Activated naive CD4-positive, alpha-beta T cell treated with anti-CD3 and anti-CD28 coated beads for 36 hours (primary cell): ENCODE measurements around the gene SLC39A11. TPM values are rescaled to one million over a fixed set of nuclear protein-coding genes. Genes with fewer than 3 reads are reported as not detected.

Experiments
- CTCF ChIA-PET: fragments of 350-600 bp; sonication (Branson Sonifier 250); formaldehyde crosslinking; loops from one replicate; lab custom pipeline; 2021; ENCODE audit warnings: antibody characterized with exemption; lab: Charles Lee
- DNase-seq: peaks from one replicate; pipeline ENCODE4 v3.0.0-alpha.2; 2020
- H3K27ac Mint-ChIP-seq: one replicate; pipeline ENCODE4 v1.8.0; 2021; ENCODE audit warnings: mild to moderate bottlenecking, mixed read lengths
- H3K27me3 Mint-ChIP-seq: one replicate; pipeline ENCODE4 v1.8.0; 2021; ENCODE audit warnings: low read depth, mixed read lengths
- H3K36me3 Mint-ChIP-seq: one replicate; pipeline ENCODE4 v1.8.0; 2021; ENCODE audit warnings: low read depth, mixed read lengths
- H3K4me1 Mint-ChIP-seq: one replicate; pipeline ENCODE4 v1.8.0; 2021; ENCODE audit warnings: low read depth, mixed read lengths
- H3K4me3 Mint-ChIP-seq: one replicate; pipeline ENCODE4 v1.8.0; 2021; ENCODE audit warnings: mild to moderate bottlenecking, moderate library complexity, mixed read lengths
- H3K9me3 Mint-ChIP-seq: one replicate; pipeline ENCODE4 v1.8.0; 2021; ENCODE audit warnings: mixed read lengths
- intact Hi-C: fragments of 100-400 bp; cut with micrococcal nuclease; formaldehyde crosslinking; loops from one replicate; pipeline ENCODE4 v1.15.1; 2023
- total RNA-seq, 2 experiments: library from RNA; stranded (reverse); gene quantifications; one replicate each; pipeline ENCODE4 v1.2.3, GENCODE V29; 2021

Gene SLC39A11
- total RNA-seq, 2 experiments from 2014 or later = 14.0 to 16.4 TPM

- CTCF ChIA-PET = no interaction called here
- Mint-ChIP-seq H3K4me3 (no peak overlapping the region), H3K4me1 (no peaks in the 10 kb centered on the region), H3K9me3 (no peaks in the 10 kb centered on the region), H3K27me3 (no peaks in the 10 kb centered on the region), H3K27ac (no peak overlapping the region), H3K36me3 (peaks cover 1% of the 10 kb centered on the region)
- intact Hi-C loops = no loop called here
- no peak for DNase-seq
These were observed 355.3 kb downstream of the SLC39A11 start for GRCh38 chr17:72737151-72737690.

DNA sequence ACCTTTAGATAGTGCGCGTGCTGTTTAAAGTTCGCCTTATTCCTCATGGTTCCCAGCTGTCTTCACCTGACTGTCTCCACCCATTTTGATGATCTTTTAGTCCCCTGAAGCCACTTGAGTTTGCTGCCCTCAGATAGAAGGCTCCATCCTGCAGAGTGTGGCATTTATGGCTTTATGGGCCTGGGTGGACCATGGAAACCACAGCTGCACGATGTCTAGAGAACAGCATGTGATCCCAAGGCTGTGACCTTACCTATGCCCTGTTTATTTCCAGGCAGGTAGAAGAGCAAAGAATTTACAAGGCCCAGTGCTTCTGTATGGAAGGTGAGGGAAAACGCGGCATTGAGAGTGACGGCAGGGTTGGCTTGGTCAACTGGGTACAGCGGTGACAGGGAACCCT is 356.9 kb downstream of the SLC39A11 start:
- Mint-ChIP-seq H3K27ac (no peak overlapping the region), H3K4me3 (no peak overlapping the region), H3K36me3 (peaks cover 1% of the 10 kb centered on the region)

GRCh38 chr17:72735048-72735447 is 357.4 kb downstream of the SLC39A11 start:
- H3K27me3 Mint-ChIP-seq = no peaks in the 10 kb centered on the region
- no peaks in the 10 kb centered on the region for H3K4me1 Mint-ChIP-seq
- no peaks in the 10 kb centered on the region for H3K9me3 Mint-ChIP-seq
- H3K4me3 Mint-ChIP-seq = no peak overlapping the region
- DNase-seq = no peak
- intact Hi-C loops = no loop called here
- H3K36me3 Mint-ChIP-seq = peaks cover 1% of the 10 kb centered on the region
- CTCF ChIA-PET = interaction anchor here (0.7 kb wide), 1 partner anchor 9 kb away, joined by 3 read pairs; no protein-coding TSS in a partner anchor
- no peak overlapping the region for H3K27ac Mint-ChIP-seq

More for the DNA sequence above, 356.9 kb downstream of the SLC39A11 start:
- Mint-ChIP-seq H3K4me1 (no peaks in the 10 kb centered on the region), H3K9me3 (no peaks in the 10 kb centered on the region), H3K27me3 (no peaks in the 10 kb centered on the region)
- CTCF ChIA-PET = interaction anchor here (0.7 kb wide), 1 partner anchor 9 kb away, joined by 3 read pairs; no protein-coding TSS in a partner anchor
- DNase-seq = no peak
- intact Hi-C loops = no loop called here

- H3K27ac Mint-ChIP-seq = no peak overlapping the region
- no peaks in the 10 kb centered on the region for H3K4me1 Mint-ChIP-seq
- intact Hi-C loops = no loop called here
- H3K9me3 Mint-ChIP-seq = no peaks in the 10 kb centered on the region
- DNase-seq = no peak
- peaks cover 1% of the 10 kb centered on the region for H3K36me3 Mint-ChIP-seq
- no peak overlapping the region for H3K4me3 Mint-ChIP-seq
- CTCF ChIA-PET = no interaction called here
- no peaks in the 10 kb centered on the region for H3K27me3 Mint-ChIP-seq
These were observed 357.9 kb downstream of the SLC39A11 start for GRCh38 chr17:72734613-72735012.

DNA sequence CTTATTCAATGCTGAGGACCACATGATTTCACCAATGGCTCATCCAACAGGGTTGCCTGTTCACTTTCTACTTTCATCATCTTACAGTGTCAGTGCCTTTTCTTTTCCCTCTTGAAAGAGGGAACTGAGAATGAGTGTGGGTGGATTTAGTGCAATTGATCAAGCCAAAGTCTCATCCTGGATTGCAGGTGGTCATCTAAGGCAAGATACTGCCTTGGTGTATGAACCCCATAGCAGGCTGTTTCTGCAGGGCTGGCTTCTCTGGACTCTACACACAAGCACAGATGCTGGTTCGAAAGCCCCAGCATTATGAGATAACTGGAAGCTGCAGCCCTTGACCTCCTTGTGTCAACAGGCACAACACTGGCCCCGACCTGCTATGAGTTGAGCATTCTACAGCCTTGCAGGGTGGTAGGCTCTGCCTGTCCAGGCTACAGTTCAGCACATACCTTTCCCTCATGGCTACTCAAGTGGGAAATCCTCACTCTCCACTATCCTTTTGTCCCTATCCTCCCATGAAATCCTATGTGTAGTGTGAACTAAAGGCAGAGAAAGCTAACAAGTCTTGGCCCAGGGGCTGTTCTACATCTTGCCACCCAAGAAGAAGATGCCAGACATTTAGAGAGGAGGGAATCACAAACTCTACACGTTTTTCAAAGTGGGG is 358.7 kb downstream of the SLC39A11 start:
- DNase-seq = no peak
- Mint-ChIP-seq H3K4me1 (no peaks in the 10 kb centered on the region), H3K9me3 (no peaks in the 10 kb centered on the region), H3K27me3 (no peaks in the 10 kb centered on the region), H3K4me3 (no peak overlapping the region), H3K36me3 (peaks cover 1% of the 10 kb centered on the region), H3K27ac (no peak overlapping the region)
- intact Hi-C loops = no loop called here
- CTCF ChIA-PET = interaction anchor here (1.5 kb wide), 1 partner anchor 636 kb away, joined by 3 read pairs; no protein-coding TSS in a partner anchor

- Mint-ChIP-seq H3K27ac (no peak overlapping the region), H3K27me3 (no peaks in the 10 kb centered on the region), H3K4me3 (no peak overlapping the region), H3K9me3 (no peaks in the 10 kb centered on the region), H3K36me3 (peaks cover 1% of the 10 kb centered on the region), H3K4me1 (peaks cover 2% of the 10 kb centered on the region)
- no peak for DNase-seq
- CTCF ChIA-PET = interaction anchor here (1.5 kb wide), 1 partner anchor 637 kb away, joined by 3 read pairs; no protein-coding TSS in a partner anchor
- intact Hi-C loops = no loop called here
These were observed 359.4 kb downstream of the SLC39A11 start for GRCh38 chr17:72732893-72733618.

DNA sequence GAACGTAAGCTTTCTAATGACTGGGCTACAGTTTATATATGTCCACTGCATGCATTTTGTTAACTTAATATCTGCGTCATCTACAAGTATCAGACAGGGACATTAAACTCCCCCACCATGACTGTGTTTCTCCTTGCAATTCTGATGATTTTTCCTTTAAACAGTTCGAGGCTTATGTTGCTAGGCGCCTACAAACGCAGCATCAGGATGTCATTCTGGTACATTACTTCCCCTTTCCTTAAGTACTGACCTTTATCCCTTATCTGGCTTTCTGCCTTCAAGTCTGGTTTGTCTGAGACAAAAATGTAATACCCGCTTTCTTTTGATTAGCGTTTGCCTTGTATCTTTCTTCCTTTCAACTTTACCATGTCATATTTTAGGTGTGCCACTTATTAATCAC is 362.4 kb downstream of the SLC39A11 start:
- Mint-ChIP-seq H3K27ac (no peak overlapping the region), H3K36me3 (peaks cover 1% of the 10 kb centered on the region), H3K27me3 (no peaks in the 10 kb centered on the region), H3K4me3 (no peak overlapping the region), H3K4me1 (peaks cover 26% of the 10 kb centered on the region), H3K9me3 (no peaks in the 10 kb centered on the region)
- DNase-seq = no peak
- intact Hi-C loops = no loop called here
- CTCF ChIA-PET = no interaction called here

- Mint-ChIP-seq H3K4me1 (peaks cover 26% of the 10 kb centered on the region), H3K27ac (peak overlapping the region; percentile 90), H3K9me3 (no peaks in the 10 kb centered on the region), H3K4me3 (peak overlapping the region; percentile 54), H3K36me3 (no peaks in the 10 kb centered on the region), H3K27me3 (no peaks in the 10 kb centered on the region)
- intact Hi-C loops = loop anchor here (1.0 to 2.0 kb wide), 9 partner anchors 167 to 643 kb away; partner anchors contain the start of gene SLC39A11
- CTCF ChIA-PET = interaction anchor here (0.6 to 5.1 kb wide), 41 partner anchors 8 to 1568 kb away, joined by 3 to 94 read pairs (median 4); partner anchors contain the start of gene SSTR2
- DNase-seq = peak; percentile 67
These were observed 365.6 kb downstream of the SLC39A11 start for GRCh38 chr17:72726936-72727335.

- H3K27ac Mint-ChIP-seq = no peak overlapping the region
- peak; percentile 68 for DNase-seq
- H3K9me3 Mint-ChIP-seq = no peaks in the 10 kb centered on the region
- H3K4me1 Mint-ChIP-seq = peaks cover 28% of the 10 kb centered on the region
- no peaks in the 10 kb centered on the region for H3K36me3 Mint-ChIP-seq
- H3K27me3 Mint-ChIP-seq = no peaks in the 10 kb centered on the region
- intact Hi-C loops = loop anchor here (2.0 kb wide), 2 partner anchors 367 to 585 kb away; partner anchors contain the start of gene SLC39A11
- no peak overlapping the region for H3K4me3 Mint-ChIP-seq
- CTCF ChIA-PET = interaction anchor here (0.5 to 5.1 kb wide), 43 partner anchors 9 to 649 kb away, joined by 3 to 94 read pairs (median 4); partner anchors contain the start of gene SSTR2
These were observed 366.9 kb downstream of the SLC39A11 start for GRCh38 chr17:72725433-72726068.

- Mint-ChIP-seq H3K36me3 (no peaks in the 10 kb centered on the region), H3K27me3 (no peaks in the 10 kb centered on the region), H3K4me3 (no peak overlapping the region), H3K27ac (no peak overlapping the region), H3K4me1 (peaks cover 41% of the 10 kb centered on the region), H3K9me3 (no peaks in the 10 kb centered on the region)
- no peak for DNase-seq
- CTCF ChIA-PET = interaction anchor here (1.1 to 5.1 kb wide), 4 partner anchors 26 to 531 kb away, joined by 3 to 94 read pairs (median 48); no protein-coding TSS in a partner anchor
- intact Hi-C loops = no loop called here
These were observed 368.2 kb downstream of the SLC39A11 start for GRCh38 chr17:72724267-72724666.

DNA sequence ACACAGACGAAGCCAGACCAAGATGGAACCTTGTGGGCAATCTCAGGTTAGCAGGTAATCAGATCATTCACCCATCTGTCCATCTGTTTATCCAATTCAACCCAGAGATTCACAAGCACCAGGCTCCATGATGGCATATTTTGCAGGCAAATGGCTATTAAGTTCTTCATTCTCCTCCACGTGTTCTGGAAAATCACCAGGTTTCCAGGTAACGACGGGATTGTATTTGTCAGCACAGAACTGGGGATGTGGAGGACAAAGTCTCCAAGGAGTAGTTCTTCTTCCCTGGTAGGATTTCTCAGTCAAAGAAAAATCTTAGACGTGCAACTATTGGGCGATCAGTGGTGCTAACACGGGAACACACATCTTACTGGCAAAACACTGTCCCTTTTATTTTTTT is 368.8 kb downstream of the SLC39A11 start:
- CTCF ChIA-PET = interaction anchor here (1.1 to 5.1 kb wide), 3 partner anchors 25 to 531 kb away, joined by 3 to 94 read pairs (median 34); no protein-coding TSS in a partner anchor
- no peaks in the 10 kb centered on the region for H3K27me3 Mint-ChIP-seq
- no peak for DNase-seq
- intact Hi-C loops = no loop called here
- H3K4me3 Mint-ChIP-seq = no peak overlapping the region
- no peaks in the 10 kb centered on the region for H3K36me3 Mint-ChIP-seq
- H3K27ac Mint-ChIP-seq = no peak overlapping the region
- no peaks in the 10 kb centered on the region for H3K9me3 Mint-ChIP-seq
- peaks cover 44% of the 10 kb centered on the region for H3K4me1 Mint-ChIP-seq

DNA sequence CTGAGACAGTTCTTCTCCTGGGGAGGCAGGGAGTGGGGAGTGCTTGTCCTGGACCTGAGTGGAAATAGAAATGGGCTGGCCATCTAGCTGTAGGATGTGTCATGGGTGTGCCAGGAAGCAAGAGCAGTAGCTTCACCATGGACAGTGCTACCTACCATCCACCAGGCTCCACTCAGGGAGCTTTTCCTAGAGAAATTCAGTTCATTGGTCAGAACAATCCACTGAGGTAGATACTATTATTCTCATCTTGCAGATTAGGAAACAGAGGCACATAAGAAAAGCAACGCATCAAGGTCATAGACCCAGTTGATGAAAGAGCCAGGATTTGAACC is 372.0 kb downstream of the SLC39A11 start:
- intact Hi-C loops = no loop called here
- no peak overlapping the region for H3K27ac Mint-ChIP-seq
- CTCF ChIA-PET = interaction anchor here (1.1 to 3.2 kb wide), 5 partner anchors 7 to 649 kb away, joined by 4 to 20 read pairs (median 5); no protein-coding TSS in a partner anchor

More for the DNA sequence above, 372.0 kb downstream of the SLC39A11 start:
- no peaks in the 10 kb centered on the region for H3K36me3 Mint-ChIP-seq
- no peaks in the 10 kb centered on the region for H3K9me3 Mint-ChIP-seq
- peaks cover 18% of the 10 kb centered on the region for H3K4me1 Mint-ChIP-seq
- H3K27me3 Mint-ChIP-seq = no peaks in the 10 kb centered on the region
- no peak for DNase-seq
- H3K4me3 Mint-ChIP-seq = no peak overlapping the region
